Neural progenitor cell (in vitro differentiated cells): Measurements from ENCODE around the gene KLHL11. TPM values are rescaled to one million over a fixed set of nuclear protein-coding genes. Genes with fewer than 3 reads are reported as not detected.

Experiments used
- small RNA-seq: library from RNA; depleted of rRNA; stranded (forward); fragments of <200 nt; gene quantifications from one replicate; pipeline ENCODE3, GENCODE V24; 2015
- total RNA-seq: library from RNA; depleted of rRNA; stranded (reverse); fragments of >200 nt; gene quantifications from 2 replicates; pipeline ENCODE4 v1.2.3, GENCODE V29; 2015; ENCODE audit warnings: low replicate concordance

The KLHL11 gene
- total RNA-seq, 1 donor from 2014 or later: 28.5 TPM

Small RNA genes within 50 kb of the gene (small RNA-seq; reads per million reads assigned to genes)
- not detected for gene AC125257.2

Other genes with a start within 250 kb of the KLHL11 start
- not detected in 2 replicates for gene KRT17, start 240.8 kb downstream of the KLHL11 start, total RNA-seq
- 60.7 and 91.4 TPM in 2 replicates for gene EIF1, start 176.5 kb downstream of the KLHL11 start, total RNA-seq
- gene GAST, start 153.1 kb downstream of the KLHL11 start, total RNA-seq: not detected in 2 replicates
- 0.45 and 1.7 TPM in 2 replicates for gene HAP1, start 130.8 kb downstream of the KLHL11 start, total RNA-seq
- 28.5 and 91.8 TPM in 2 replicates for gene JUP, start 78.7 kb downstream of the KLHL11 start, total RNA-seq
- gene P3H4, start 53.5 kb downstream of the KLHL11 start, total RNA-seq: 18.7 and 48.5 TPM in 2 replicates
- gene FKBP10, start 52.4 kb downstream of the KLHL11 start, total RNA-seq: 108 and 231 TPM in 2 replicates
- 99.5 and 106 TPM in 2 replicates for gene NT5C3B, start 29.2 kb downstream of the KLHL11 start, total RNA-seq
- 0.65 TPM in 1 of 2 replicates, not detected in the other for gene KLHL10, start 27.6 kb downstream of the KLHL11 start, total RNA-seq
- 221 and 273 TPM in 2 replicates for gene ACLY, start 53.5 kb upstream of the KLHL11 start, total RNA-seq
- gene ODAD4, start 65.2 kb upstream of the KLHL11 start, total RNA-seq: 4.1 and 4.6 TPM in 2 replicates
- 38.6 and 70.3 TPM in 2 replicates for gene CNP, start 101.4 kb upstream of the KLHL11 start, total RNA-seq
- 80.7 and 92.5 TPM in 2 replicates for gene DNAJC7, start 152.0 kb upstream of the KLHL11 start, total RNA-seq
- gene NKIRAS2, start 154.7 kb upstream of the KLHL11 start, total RNA-seq: 23.7 and 50.1 TPM in 2 replicates
- 2.2 and 5.5 TPM in 2 replicates for gene C17orf113, start 185.2 kb upstream of the KLHL11 start, total RNA-seq
- 5.0 and 7.5 TPM in 2 replicates for gene ZNF385C, start 233.1 kb upstream of the KLHL11 start, total RNA-seq
- gene DHX58, start 247.3 kb upstream of the KLHL11 start, total RNA-seq: 0.12 TPM in 1 of 2 replicates, not detected in the other